HG03159 (cell line): ENCODE measurements around the gene HEATR5B.
"Not testable (repeated sequence)": the region's sequence is repeated elsewhere in the genome, so short reads cannot be mapped to it uniquely, and the experiment has no call there.

Source experiments
- ATAC-seq: cut with Tn5 transposase; IDR thresholded peaks from one replicate; pipeline ENCODE4 v1.9.1; 2021; ENCODE audit warnings: mild to moderate bottlenecking, moderate library complexity; ENCODE audit not compliant: unreplicated experiment

HEATR5B gene

GRCh38 chr2:37068686-37069085, 15.5 kb downstream of the HEATR5B start:
- no peak for ATAC-seq

- ATAC-seq = no peak
Observed at GRCh38 chr2:37061776-37062175, 22.4 kb downstream of the HEATR5B start.

GRCh38 chr2:37061013-37061711, 23.0 kb downstream of the HEATR5B start:
- no peak for ATAC-seq

GRCh38 chr2:37060446-37060845, 23.7 kb downstream of the HEATR5B start:
- ATAC-seq = no peak

- no peak for ATAC-seq
Observed at GRCh38 chr2:37059841-37060240, 24.3 kb downstream of the HEATR5B start.

GRCh38 chr2:37052600-37053332, 31.4 kb downstream of the HEATR5B start:
- no peak for ATAC-seq

GRCh38 chr2:37039580-37039979, 44.6 kb downstream of the HEATR5B start:
- no peak for ATAC-seq

GRCh38 chr2:37037771-37038170, 46.4 kb downstream of the HEATR5B start:
- no peak for ATAC-seq

- no peak for ATAC-seq
Observed at GRCh38 chr2:37029758-37030157, 54.4 kb downstream of the HEATR5B start.

- no peak for ATAC-seq
Observed at GRCh38 chr2:37026050-37026449, 58.1 kb downstream of the HEATR5B start.

- no peak for ATAC-seq
Observed at GRCh38 chr2:37020887-37021796, 63.0 kb downstream of the HEATR5B start.

GRCh38 chr2:37020212-37020886, 63.8 kb downstream of the HEATR5B start:
- no peak for ATAC-seq

GRCh38 chr2:37013315-37013641, 70.9 kb downstream of the HEATR5B start:
- peak; percentile 26 for ATAC-seq

- ATAC-seq = no peak
Observed at GRCh38 chr2:37011130-37011529, 73.0 kb downstream of the HEATR5B start.

- peak; percentile 100 for ATAC-seq
Observed at GRCh38 chr2:37005118-37005868, 78.9 kb downstream of the HEATR5B start.

GRCh38 chr2:37000988-37001556, 83.1 kb downstream of the HEATR5B start:
- ATAC-seq = no peak

GRCh38 chr2:37000318-37000717, 83.9 kb downstream of the HEATR5B start:
- no peak for ATAC-seq

- not testable (repeated sequence) for ATAC-seq
Observed at GRCh38 chr2:36999416-36999815, 84.8 kb downstream of the HEATR5B start.

GRCh38 chr2:36993841-36994620, 90.1 kb downstream of the HEATR5B start:
- no peak for ATAC-seq
